ENCODE measurements around the gene KANK3.
"Not testable (repeated sequence)": the region's sequence is repeated elsewhere in the genome, so short reads cannot be mapped to it uniquely, and the experiment has no call there.

KANK3 gene

GRCh38 chr19:8357007-8357521, 14.0 kb upstream of the KANK3 start:
- Mint-ChIP-seq H3K27me3 (peaks cover 36% of the 10 kb centered on the region), H3K4me3 (no peak overlapping the region), H3K9me3 (peaks cover 4% of the 10 kb centered on the region), H3K27ac (no peak overlapping the region), H3K4me1 (peaks cover 4% of the 10 kb centered on the region), H3K36me3 (no peaks in the 10 kb centered on the region)
- ATAC-seq = no peak

GRCh38 chr19:8355631-8356402, 12.8 kb upstream of the KANK3 start:
- H3K9me3 Mint-ChIP-seq = peaks cover 4% of the 10 kb centered on the region
- ATAC-seq = peak; percentile 43
- peaks cover 40% of the 10 kb centered on the region for H3K27me3 Mint-ChIP-seq
- peaks cover 7% of the 10 kb centered on the region for H3K4me1 Mint-ChIP-seq
- no peak overlapping the region for H3K4me3 Mint-ChIP-seq
- no peaks in the 10 kb centered on the region for H3K36me3 Mint-ChIP-seq
- H3K27ac Mint-ChIP-seq = no peak overlapping the region

GRCh38 chr19:8352845-8353244, 9.8 kb upstream of the KANK3 start:
- H3K27ac Mint-ChIP-seq, H3K9me3 Mint-ChIP-seq, H3K4me1 Mint-ChIP-seq, H3K4me3 Mint-ChIP-seq, ATAC-seq, H3K36me3 Mint-ChIP-seq: not testable (repeated sequence)
- H3K27me3 Mint-ChIP-seq = peaks cover 45% of the 10 kb centered on the region

GRCh38 chr19:8352134-8352827, 9.2 kb upstream of the KANK3 start:
- Mint-ChIP-seq H3K27ac (no peak overlapping the region), H3K36me3 (no peaks in the 10 kb centered on the region), H3K4me1 (peaks cover 7% of the 10 kb centered on the region), H3K4me3 (no peak overlapping the region), H3K27me3 (peaks cover 45% of the 10 kb centered on the region), H3K9me3 (peaks cover 4% of the 10 kb centered on the region)
- no peak for ATAC-seq

GRCh38 chr19:8349629-8350372, 6.7 kb upstream of the KANK3 start:
- H3K9me3 Mint-ChIP-seq, H3K36me3 Mint-ChIP-seq, H3K4me1 Mint-ChIP-seq, H3K27ac Mint-ChIP-seq, H3K4me3 Mint-ChIP-seq, ATAC-seq: not testable (repeated sequence)
- H3K27me3 Mint-ChIP-seq = peaks cover 45% of the 10 kb centered on the region

- no peak for ATAC-seq
- Mint-ChIP-seq H3K27ac (no peak overlapping the region), H3K4me3 (peak overlapping the region; percentile 72), H3K4me1 (peaks cover 16% of the 10 kb centered on the region), H3K27me3 (peaks cover 54% of the 10 kb centered on the region), H3K36me3 (no peaks in the 10 kb centered on the region), H3K9me3 (no peaks in the 10 kb centered on the region)
Measured at GRCh38 chr19:8343483-8343844, 402 bp upstream of the KANK3 start.

- Mint-ChIP-seq H3K4me3 (no peak overlapping the region), H3K4me1 (peaks cover 16% of the 10 kb centered on the region), H3K9me3 (no peaks in the 10 kb centered on the region), H3K27me3 (peaks cover 66% of the 10 kb centered on the region), H3K36me3 (no peaks in the 10 kb centered on the region), H3K27ac (no peak overlapping the region)
- ATAC-seq = no peak
Measured at GRCh38 chr19:8342316-8342683, 762 bp downstream of the KANK3 start.

- H3K4me3 Mint-ChIP-seq, H3K9me3 Mint-ChIP-seq, ATAC-seq, H3K36me3 Mint-ChIP-seq, H3K27ac Mint-ChIP-seq: not testable (repeated sequence)
- H3K27me3 Mint-ChIP-seq = peaks cover 74% of the 10 kb centered on the region
- peaks cover 21% of the 10 kb centered on the region for H3K4me1 Mint-ChIP-seq
Measured at GRCh38 chr19:8341504-8341903, 1.6 kb downstream of the KANK3 start.

GRCh38 chr19:8340341-8341096, 2.5 kb downstream of the KANK3 start:
- no peaks in the 10 kb centered on the region for H3K36me3 Mint-ChIP-seq
- no peak overlapping the region for H3K27ac Mint-ChIP-seq
- H3K9me3 Mint-ChIP-seq = no peaks in the 10 kb centered on the region
- H3K27me3 Mint-ChIP-seq = peaks cover 83% of the 10 kb centered on the region
- no peak overlapping the region for H3K4me3 Mint-ChIP-seq
- peaks cover 30% of the 10 kb centered on the region for H3K4me1 Mint-ChIP-seq
- ATAC-seq = no peak

GRCh38 chr19:8338835-8339234, 4.2 kb downstream of the KANK3 start:
- no peak for ATAC-seq
- H3K27me3 Mint-ChIP-seq = peaks cover 78% of the 10 kb centered on the region
- H3K4me1 Mint-ChIP-seq = peaks cover 30% of the 10 kb centered on the region
- no peaks in the 10 kb centered on the region for H3K36me3 Mint-ChIP-seq
- no peak overlapping the region for H3K4me3 Mint-ChIP-seq
- no peak overlapping the region for H3K27ac Mint-ChIP-seq
- no peaks in the 10 kb centered on the region for H3K9me3 Mint-ChIP-seq

GRCh38 chr19:8337728-8338127, 5.3 kb downstream of the KANK3 start:
- no peak for ATAC-seq
- peaks cover 22% of the 10 kb centered on the region for H3K4me1 Mint-ChIP-seq
- peaks cover 76% of the 10 kb centered on the region for H3K27me3 Mint-ChIP-seq
- H3K9me3 Mint-ChIP-seq = no peaks in the 10 kb centered on the region
- H3K27ac Mint-ChIP-seq = no peak overlapping the region
- H3K36me3 Mint-ChIP-seq = no peaks in the 10 kb centered on the region
- H3K4me3 Mint-ChIP-seq = no peak overlapping the region

- Mint-ChIP-seq H3K27me3 (peaks cover 68% of the 10 kb centered on the region), H3K4me1 (peaks cover 22% of the 10 kb centered on the region), H3K9me3 (no peaks in the 10 kb centered on the region), H3K36me3 (no peaks in the 10 kb centered on the region), H3K27ac (no peak overlapping the region), H3K4me3 (peak overlapping the region; percentile 21)
- no peak for ATAC-seq
Measured at GRCh38 chr19:8336660-8337059, 6.4 kb downstream of the KANK3 start.

- Mint-ChIP-seq H3K9me3 (no peaks in the 10 kb centered on the region), H3K36me3 (no peaks in the 10 kb centered on the region), H3K4me3 (peak overlapping the region; percentile 31), H3K27me3 (peaks cover 63% of the 10 kb centered on the region), H3K27ac (no peak overlapping the region), H3K4me1 (peaks cover 22% of the 10 kb centered on the region)
- ATAC-seq = no peak
Measured at GRCh38 chr19:8336072-8336569, 6.9 kb downstream of the KANK3 start.

GRCh38 chr19:8335343-8336071, 7.6 kb downstream of the KANK3 start:
- peaks cover 17% of the 10 kb centered on the region for H3K4me1 Mint-ChIP-seq
- no peak overlapping the region for H3K27ac Mint-ChIP-seq
- peak overlapping the region; percentile 31 for H3K4me3 Mint-ChIP-seq
- peaks cover 57% of the 10 kb centered on the region for H3K27me3 Mint-ChIP-seq
- peak; percentile 71 for ATAC-seq
- H3K9me3 Mint-ChIP-seq = no peaks in the 10 kb centered on the region
- H3K36me3 Mint-ChIP-seq = no peaks in the 10 kb centered on the region

All from stimulated activated memory B cell treated with anti-CD40 and anti-IgM and Interleukin-4, amounts not matched to agents 10 μg/mL and 1 μg/mL and 100 μg/mL, for 72 hours (primary cell).